Tibial artery (tissue), 4 donors: ENCODE results near the gene EXOSC2.

Experiments used
- DNase-seq, 2 donors: peaks; one replicate each; pipeline ENCODE4 v3.0.0-alpha.2; 2019
- H3K27ac ChIP-seq, 2 donors: fragments of 200-600 bp; sonication (generic) in 1 of 2; 1 replicate in 1 of 2; 2 replicates in 1 of 2; pipeline ENCODE4 v1.5.1; 2018 to 2019; ENCODE audit warnings: mild to moderate bottlenecking in 1 of 2
- H3K27me3 ChIP-seq, 2 donors: fragments of 200-600 bp; sonication (generic) in 1 of 2; one replicate each; pipeline versions ENCODE4 v1.5.1 to v1.6.0; 2016 to 2019
- H3K36me3 ChIP-seq, 3 donors: fragments of 200-600 bp; sonication (generic) in 2 of 3; one replicate each; pipeline ENCODE4 v1.5.1; 2016 to 2019; ENCODE audit warnings: mild to moderate bottlenecking in 2 of 3
- H3K4me1 ChIP-seq, 4 donors: fragments of 200-600 bp; sonication (generic) in 2 of 4; 1 replicate in 3 of 4; 2 replicates in 1 of 4; pipeline ENCODE4 v1.5.1; 2016 to 2019
- H3K4me3 ChIP-seq, 2 donors: fragments of 200-600 bp; sonication (generic) in 1 of 2; 1 replicate in 1 of 2; 2 replicates in 1 of 2; pipeline ENCODE4 v1.5.1; 2018 to 2019; ENCODE audit warnings: mild to moderate bottlenecking in 2 of 2
- H3K9me3 ChIP-seq, 3 donors: fragments of 200-600 bp; sonication (generic) in 1 of 3; one replicate each; pipeline ENCODE4 v1.5.1; 2016 to 2019
- CTCF ChIP-seq, 2 experiments: fragments of 200-600 bp in 1 of 2; fragments of 450-650 bp in 1 of 2; IDR thresholded peaks; one replicate each; pipeline ENCODE4 v1.5.1; 2017 to 2019; ENCODE audit warnings: antibody characterized with exemption in 2 of 2, mild to moderate bottlenecking in 1 of 2, moderate library complexity in 1 of 2
- intact Hi-C: fragments of 100-400 bp; cut with DNase I; formaldehyde crosslinking; loops from one replicate; pipeline ENCODE4 v1.15.0; 2023; ENCODE audit warnings: low total_unique reads

Gene EXOSC2

GRCh38 chr9:130693426-130694191 lies at the start of gene EXOSC2:
Gene EXOSC2 (plus strand): TSS chr9:130693780. CDS start chr9:130693792, 12 bp downstream.
- Histone ChIP-seq H3K27me3 (no peaks in the 10 kb centered on the region), H3K36me3 (peaks cover 8 to 36% (median 30%) of the 10 kb centered on the region in 3 donors), H3K27ac (peak within 1 kb of the TSS; percentile 58 to 63), H3K9me3 (no peaks in the 10 kb centered on the region), H3K4me3 (peak within 1 kb of the TSS; percentile 61 to 85), H3K4me1 (peaks cover 0 to 36% (median 25%) of the 10 kb centered on the region in 4 donors)
- intact Hi-C loops, result no loop called here
- DNase-seq, result peak; percentile 99
- TF ChIP-seq CTCF (IDR thresholded peaks at IDR 0.05), result no peak

GRCh38 chr9:130651221-130651620 lies 42.4 kb upstream of the EXOSC2 start:
- Histone ChIP-seq H3K36me3 (no peaks in the 10 kb centered on the region), H3K9me3 (peaks cover 0 to 4% (median 0%) of the 10 kb centered on the region in 3 donors), H3K27me3 (peaks cover 0 to 58% of the 10 kb centered on the region in 2 donors), H3K27ac (no peak overlapping the region), H3K4me1 (no peaks in the 10 kb centered on the region), H3K4me3 (no peak overlapping the region)
- no peak for TF ChIP-seq CTCF (IDR thresholded peaks at IDR 0.05)
- intact Hi-C loops, result no loop called here
- DNase-seq, result no peak

GRCh38 chr9:130651752-130652151 lies 41.8 kb upstream of the EXOSC2 start:
- peaks cover 0 to 63% of the 10 kb centered on the region in 2 donors for H3K27me3 ChIP-seq
- no peak overlapping the region for H3K4me3 ChIP-seq
- DNase-seq, result no peak
- H3K9me3 ChIP-seq, result no peaks in the 10 kb centered on the region
- H3K4me1 ChIP-seq, result no peaks in the 10 kb centered on the region
- no peaks in the 10 kb centered on the region for H3K36me3 ChIP-seq
- no peak for TF ChIP-seq CTCF (IDR thresholded peaks at IDR 0.05)
- no peak overlapping the region for H3K27ac ChIP-seq
- intact Hi-C loops, result no loop called here

GRCh38 chr9:130654879-130655278 lies 38.7 kb upstream of the EXOSC2 start:
- Histone ChIP-seq H3K36me3 (no peaks in the 10 kb centered on the region), H3K27ac (no peak overlapping the region), H3K27me3 (peaks cover 0 to 70% of the 10 kb centered on the region in 2 donors), H3K4me3 (no peak overlapping the region), H3K4me1 (peaks cover 0 to 9% (median 6%) of the 10 kb centered on the region in 4 donors), H3K9me3 (no peaks in the 10 kb centered on the region)
- intact Hi-C loops, result no loop called here
- DNase-seq, result no peak
- TF ChIP-seq CTCF (IDR thresholded peaks at IDR 0.05), result no peak

GRCh38 chr9:130658893-130659698 lies 34.5 kb upstream of the EXOSC2 start:
- intact Hi-C loops, result no loop called here
- H3K4me3 ChIP-seq, result no peak overlapping the region

More at GRCh38 chr9:130658893-130659698, 34.5 kb upstream of the EXOSC2 start:
- Histone ChIP-seq H3K36me3 (no peaks in the 10 kb centered on the region), H3K27ac (no peak overlapping the region), H3K27me3 (peaks cover 8 to 96% of the 10 kb centered on the region in 2 donors), H3K9me3 (no peaks in the 10 kb centered on the region), H3K4me1 (peaks cover 0 to 52% (median 46%) of the 10 kb centered on the region in 4 donors)
- TF ChIP-seq CTCF (IDR thresholded peaks at IDR 0.05), result no peak
- no peak for DNase-seq
